HCT116 (cell line): ENCODE measurements around the gene NRCAM. TPM values are rescaled to one million over a fixed set of nuclear protein-coding genes. Genes with fewer than 3 reads are reported as not detected.

Source experiments
- ATAC-seq: fragments of 200-7000 bp; cut with Tn5 transposase; 2 replicates; pipeline ENCODE4 v1.9.1; 2020; ENCODE audit warnings: mild to moderate bottlenecking, moderate library complexity
- BruUV-seq: library from RNA; stranded (reverse); fragments of 400-500 nt; replicated peaks from 2 replicates; lab custom pipeline; 2021; lab: Mats Ljungman, UMichigan
- CTCF ChIA-PET: fragments of 300-600 bp; sonication (Branson Sonifier 250); formaldehyde crosslinking; loops from one replicate; lab custom pipeline; 2021; ENCODE audit warnings: antibody characterized with exemption; lab: Charles Lee
- POLR2A ChIA-PET: fragments of 300-600, 350-600 bp; sonication (Branson Sonifier 250); formaldehyde crosslinking; loops from one replicate; lab custom pipeline; 2021; ENCODE audit warnings: antibody characterized with exemption; lab: Charles Lee
- RAD21 ChIA-PET, 2 experiments: fragments of 300-600 bp; sonication (Branson Sonifier 250); formaldehyde crosslinking; loops; one replicate each; lab custom pipeline; 2023; ENCODE audit warnings: low total read pairs in 2 of 2; ENCODE audit not compliant: uncharacterized antibody in 2 of 2, unreplicated experiment in 2 of 2, low non-redundant PET in 1 of 2; lab: Charles Lee
- DNase-seq: peaks from one replicate; pipeline ENCODE4 v3.0.0-alpha.2; 2010; ENCODE audit warnings: low read depth, low spot score
- H2AFZ ChIP-seq: fragments of 200-600 bp; shearing (Covaris generic), sonication (generic); 2 replicates; pipeline ENCODE4 v1.6.1; 2017; ENCODE audit warnings: low read depth, mixed run types, mixed read lengths, antibody characterized with exemption, low read length; ENCODE audit not compliant: poor library complexity, severe bottlenecking
- H3K27ac ChIP-seq: 2 replicates; pipeline ENCODE4 v1.5.1; 2012; ENCODE audit warnings: low read depth, low read length
- H3K27me3 ChIP-seq: fragments of 200-600 bp; sonication (generic); 2 replicates; pipeline ENCODE4 v1.6.1; 2016; ENCODE audit warnings: mixed run types, low read length, mixed read lengths; ENCODE audit not compliant: insufficient read depth
- H3K36me3 ChIP-seq, 2 experiments: fragments of 200-500 bp in 1 of 2; fragments of 200-600 bp in 1 of 2; sonication (Bioruptor generic) in 1 of 2; sonication (generic) in 1 of 2; 2 replicates each; pipeline versions ENCODE4 v1.5.1 to v1.6.1; 2014 to 2016; ENCODE audit warnings: low read length in 2 of 2, inconsistent platforms in 1 of 2, mixed read lengths in 1 of 2, mixed run types in 1 of 2; ENCODE audit not compliant: insufficient read depth in 2 of 2, control insufficient read depth in 1 of 2
- H3K4me1 ChIP-seq, 2 experiments: fragments of 200-600 bp in 1 of 2; sonication (generic) in 1 of 2; 2 replicates each; pipeline versions ENCODE4 v1.5.1 to v1.6.1; 2012 to 2017; ENCODE audit warnings: low read length in 2 of 2, inconsistent platforms in 1 of 2, mild to moderate bottlenecking in 1 of 2, mixed read lengths in 1 of 2, mixed run types in 1 of 2, moderate library complexity in 1 of 2; ENCODE audit not compliant: insufficient read depth in 2 of 2, control insufficient read depth in 1 of 2
- H3K4me2 ChIP-seq: fragments of 200-600 bp; sonication (generic); 2 replicates; pipeline ENCODE4 v1.6.1; 2017; ENCODE audit warnings: mixed run types, low read length, mixed read lengths
- H3K4me3 ChIP-seq, 2 experiments: fragments of 200-600 bp in 1 of 2; sonication (generic) in 1 of 2; replicated peaks in 1 of 2; 2 replicates each; pipeline ENCODE4 v1.5.1; 2011 to 2016; ENCODE audit warnings: low read length in 2 of 2, control low read depth in 1 of 2, low read depth in 1 of 2, mild to moderate bottlenecking in 1 of 2, mixed read lengths in 1 of 2, mixed run types in 1 of 2
- H3K79me2 ChIP-seq: fragments of 200-600 bp; sonication (generic); 2 replicates; pipeline ENCODE4 v1.6.1; 2017; ENCODE audit warnings: mild to moderate bottlenecking, mixed run types, low read length, moderate library complexity, mixed read lengths; ENCODE audit not compliant: insufficient read depth
- H3K9ac ChIP-seq: fragments of 200-600 bp; sonication (generic); 2 replicates; pipeline ENCODE4 v1.6.1; 2016; ENCODE audit warnings: low read length, mixed read lengths
- H3K9me2 ChIP-seq: fragments of 200-600 bp; sonication (generic), shearing (Covaris generic); 2 replicates; pipeline ENCODE4 v1.6.1; 2017; ENCODE audit warnings: mixed run types, mild to moderate bottlenecking, moderate library complexity; ENCODE audit not compliant: insufficient read depth
- H3K9me3 ChIP-seq, 2 experiments: fragments of 200-500 bp in 1 of 2; fragments of 200-600 bp in 1 of 2; sonication (Bioruptor generic) in 1 of 2; sonication (generic) in 1 of 2; 2 replicates each; pipeline ENCODE4 v1.6.1; 2014 to 2017; ENCODE audit warnings: low read length in 2 of 2, mixed read lengths in 2 of 2, inconsistent platforms in 1 of 2, low read depth in 1 of 2, mild to moderate bottlenecking in 1 of 2, mixed run types in 1 of 2, moderate library complexity in 1 of 2; ENCODE audit not compliant: control insufficient read depth in 1 of 2, insufficient read depth in 1 of 2
- H4K20me1 ChIP-seq: fragments of 200-600 bp; sonication (generic), shearing (Covaris generic); 2 replicates; pipeline ENCODE4 v1.6.1; 2017; ENCODE audit warnings: mixed run types, mild to moderate bottlenecking, moderate library complexity; ENCODE audit not compliant: insufficient read depth
- CBX3 ChIP-seq: IDR thresholded peaks from 2 replicates; pipeline ENCODE4 v1.6.1; 2012; ENCODE audit warnings: low read depth
- ELF1 ChIP-seq: IDR thresholded peaks from 2 replicates; pipeline ENCODE4 v1.6.1; 2012; ENCODE audit warnings: low read depth, borderline replicate concordance
- EZH2 ChIP-seq: fragments of 200-600 bp; sonication (generic); IDR thresholded peaks from 2 replicates; pipeline ENCODE4 v1.6.1; 2017; ENCODE audit warnings: antibody characterized with exemption, mixed run types
- FOSL1 ChIP-seq: IDR thresholded peaks from 2 replicates; pipeline ENCODE4 v1.6.1; 2012; ENCODE audit warnings: low read depth
- JUND ChIP-seq: IDR thresholded peaks from 2 replicates; pipeline ENCODE4 v1.6.1; 2012
- POLR2A ChIP-seq: IDR thresholded peaks from 2 replicates; pipeline ENCODE4 v1.7.0; 2011; ENCODE audit warnings: borderline replicate concordance; ENCODE audit not compliant: insufficient read depth, insufficient read length; ENCODE audit errors: extremely low read depth
- RAD21 ChIP-seq: IDR thresholded peaks from 2 replicates; pipeline ENCODE4 v1.6.1; 2012; ENCODE audit warnings: low read depth, mild to moderate bottlenecking
- SIN3A ChIP-seq: IDR thresholded peaks from 2 replicates; pipeline ENCODE4 v1.6.1; 2012; ENCODE audit warnings: low read depth
- TCF7L2 ChIP-seq: IDR thresholded peaks from 2 replicates; pipeline ENCODE4 v1.7.0; 2011; ENCODE audit warnings: borderline replicate concordance, inconsistent platforms; ENCODE audit not compliant: insufficient read depth, insufficient read length; ENCODE audit errors: extremely low read depth
- YY1 ChIP-seq: IDR thresholded peaks from 2 replicates; pipeline ENCODE4 v1.6.1; 2011; ENCODE audit warnings: low read length, low read depth, moderate library complexity, mild to moderate bottlenecking; ENCODE audit not compliant: insufficient replicate concordance; ENCODE audit errors: extremely low read depth
- ZFX ChIP-seq: fragments of 450-650 bp; IDR thresholded peaks from 2 replicates; pipeline ENCODE4 v1.6.1; 2017
- ZNF274 ChIP-seq: fragments of 200-500 bp; sonication (Bioruptor generic); IDR thresholded peaks from 2 replicates; pipeline ENCODE4 v1.6.1; 2014; ENCODE audit warnings: mild to moderate bottlenecking, low read depth, low read length, inconsistent platforms
- intact Hi-C: fragments of 100-400 bp; cut with micrococcal nuclease; formaldehyde crosslinking; loops from 2 replicates; pipeline ENCODE4 v1.10.0; 2022
- total RNA-seq: library from RNA; stranded (reverse); gene quantifications from one replicate; pipeline ENCODE4 v1.2.1, GENCODE V29; 2021; ENCODE audit not compliant: unreplicated experiment
- TF ChIP-seq, protein P1 (sequence below): IDR thresholded peaks from 2 replicates; pipeline ENCODE4 v1.6.1; 2011; ENCODE audit warnings: mild to moderate bottlenecking, low read length, moderate library complexity; ENCODE audit not compliant: insufficient replicate concordance; ENCODE audit errors: extremely low read depth
- TF ChIP-seq, protein P2 (sequence below), 3 experiments: fragments of 200-600 bp in 1 of 3; sonication (generic) in 1 of 3; IDR thresholded peaks in 2 of 3; conservative IDR thresholded peaks in 1 of 3; 2 replicates each; pipeline ENCODE4 v1.5.1; 2012 to 2017; ENCODE audit warnings: low read depth in 2 of 3, low read length in 2 of 3, antibody characterized with exemption in 1 of 3, borderline replicate concordance in 1 of 3, control low read depth in 1 of 3, mild to moderate bottlenecking in 1 of 3, mixed read lengths in 1 of 3, mixed run types in 1 of 3, moderate library complexity in 1 of 3; ENCODE audit not compliant: insufficient read depth in 1 of 3

The NRCAM gene
- total RNA-seq, 1 experiment from 2014 or later, result 0.15 TPM

DNA sequence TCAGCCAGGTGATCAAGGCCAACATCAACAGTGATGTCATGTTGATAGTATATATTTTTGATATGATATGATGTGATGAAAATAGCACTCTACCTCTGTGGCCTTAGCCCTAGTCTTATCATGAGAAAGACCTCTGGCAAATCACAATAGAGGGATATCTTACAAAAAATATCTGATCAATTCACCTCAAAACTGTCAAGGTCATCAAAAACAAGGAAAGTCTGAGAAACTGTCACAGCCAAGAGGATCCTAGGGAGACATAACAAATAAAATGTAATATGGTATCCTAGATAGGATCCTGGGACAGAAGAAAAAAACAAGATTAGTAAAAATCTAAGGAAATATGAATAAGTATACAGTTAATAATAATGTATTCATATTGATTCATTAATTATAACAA is 92.6 kb downstream of the NRCAM start:
- ChIA-PET POLR2A (no interaction called here), RAD21 (no interaction called here)
- no TSS peak for BruUV-seq
- Histone ChIP-seq H3K9me2 (no peaks in the 10 kb centered on the region), H3K4me2 (no peak overlapping the region), H3K9me3 (no peaks in the 10 kb centered on the region), H3K79me2 (no peaks in the 10 kb centered on the region), H3K4me3 (no peak overlapping the region), H3K27me3 (no peaks in the 10 kb centered on the region), H2AFZ (no peak overlapping the region)
- DNase-seq, result no peak
- TF ChIP-seq, protein P1, sequence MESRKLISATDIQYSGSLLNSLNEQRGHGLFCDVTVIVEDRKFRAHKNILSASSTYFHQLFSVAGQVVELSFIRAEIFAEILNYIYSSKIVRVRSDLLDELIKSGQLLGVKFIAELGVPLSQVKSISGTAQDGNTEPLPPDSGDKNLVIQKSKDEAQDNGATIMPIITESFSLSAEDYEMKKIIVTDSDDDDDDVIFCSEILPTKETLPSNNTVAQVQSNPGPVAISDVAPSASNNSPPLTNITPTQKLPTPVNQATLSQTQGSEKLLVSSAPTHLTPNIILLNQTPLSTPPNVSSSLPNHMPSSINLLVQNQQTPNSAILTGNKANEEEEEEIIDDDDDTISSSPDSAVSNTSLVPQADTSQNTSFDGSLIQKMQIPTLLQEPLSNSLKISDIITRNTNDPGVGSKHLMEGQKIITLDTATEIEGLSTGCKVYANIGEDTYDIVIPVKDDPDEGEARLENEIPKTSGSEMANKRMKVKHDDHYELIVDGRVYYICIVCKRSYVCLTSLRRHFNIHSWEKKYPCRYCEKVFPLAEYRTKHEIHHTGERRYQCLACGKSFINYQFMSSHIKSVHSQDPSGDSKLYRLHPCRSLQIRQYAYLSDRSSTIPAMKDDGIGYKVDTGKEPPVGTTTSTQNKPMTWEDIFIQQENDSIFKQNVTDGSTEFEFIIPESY, result no peak
- TF ChIP-seq, protein P2, sequence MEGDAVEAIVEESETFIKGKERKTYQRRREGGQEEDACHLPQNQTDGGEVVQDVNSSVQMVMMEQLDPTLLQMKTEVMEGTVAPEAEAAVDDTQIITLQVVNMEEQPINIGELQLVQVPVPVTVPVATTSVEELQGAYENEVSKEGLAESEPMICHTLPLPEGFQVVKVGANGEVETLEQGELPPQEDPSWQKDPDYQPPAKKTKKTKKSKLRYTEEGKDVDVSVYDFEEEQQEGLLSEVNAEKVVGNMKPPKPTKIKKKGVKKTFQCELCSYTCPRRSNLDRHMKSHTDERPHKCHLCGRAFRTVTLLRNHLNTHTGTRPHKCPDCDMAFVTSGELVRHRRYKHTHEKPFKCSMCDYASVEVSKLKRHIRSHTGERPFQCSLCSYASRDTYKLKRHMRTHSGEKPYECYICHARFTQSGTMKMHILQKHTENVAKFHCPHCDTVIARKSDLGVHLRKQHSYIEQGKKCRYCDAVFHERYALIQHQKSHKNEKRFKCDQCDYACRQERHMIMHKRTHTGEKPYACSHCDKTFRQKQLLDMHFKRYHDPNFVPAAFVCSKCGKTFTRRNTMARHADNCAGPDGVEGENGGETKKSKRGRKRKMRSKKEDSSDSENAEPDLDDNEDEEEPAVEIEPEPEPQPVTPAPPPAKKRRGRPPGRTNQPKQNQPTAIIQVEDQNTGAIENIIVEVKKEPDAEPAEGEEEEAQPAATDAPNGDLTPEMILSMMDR (IDR thresholded peaks at IDR 0.05 in 2 of 3, conservative IDR thresholded peaks at IDR 0.05 in 1 of 3; ENCODE audit: borderline replicate concordance in 1 of 3, insufficient read depth in 1 of 3, low read depth in 2 of 3, low read length in 2 of 3), result no peak
- TF ChIP-seq TCF7L2, result no peak
- no peak for TF ChIP-seq ELF1
- no peak for TF ChIP-seq RAD21
- no peak for TF ChIP-seq JUND
- TF ChIP-seq ZFX, result no peak
- TF ChIP-seq SIN3A, result no peak
- TF ChIP-seq YY1, result no peak
- TF ChIP-seq CBX3, result no peak
- TF ChIP-seq POLR2A, result no peak
- TF ChIP-seq EZH2, result no peak
- no peak for TF ChIP-seq FOSL1
- no peak for TF ChIP-seq ZNF274
- TF ChIP-seq, all 23 proteins: peak for 0
- H4K20me1 ChIP-seq, result no peaks in the 10 kb centered on the region
- no peaks in the 10 kb centered on the region for H3K36me3 ChIP-seq
- CTCF ChIA-PET, result no interaction called here
- intact Hi-C loops, result no loop called here
- H3K27ac ChIP-seq, result no peak overlapping the region
- H3K4me1 ChIP-seq, result no peaks in the 10 kb centered on the region
- H3K9ac ChIP-seq, result no peak overlapping the region
- no peak for ATAC-seq
